KMS-11 (cell line): ENCODE measurements around the gene TSC22D4.
"Not testable (repeated sequence)": the region's sequence is repeated elsewhere in the genome, so short reads cannot be mapped to it uniquely, and the experiment has no call there.

Source experiments
- H2AFZ ChIP-seq: fragments of 200-600 bp; sonication (generic); 2 replicates; pipeline ENCODE4 v1.6.1; 2016; ENCODE audit warnings: antibody characterized with exemption, mixed run types, low read depth
- H3K27ac ChIP-seq: fragments of 200-600 bp; sonication (generic); 2 replicates; pipeline ENCODE4 v1.6.1; 2016; ENCODE audit warnings: mild to moderate bottlenecking, mixed run types
- H3K27me3 ChIP-seq: fragments of 200-600 bp; sonication (generic); 2 replicates; pipeline ENCODE4 v1.6.1; 2017; ENCODE audit warnings: mild to moderate bottlenecking, low read depth, mixed run types, moderate library complexity; ENCODE audit not compliant: insufficient read depth
- H3K36me3 ChIP-seq: fragments of 200-600 bp; sonication (generic); 2 replicates; pipeline ENCODE4 v1.6.1; 2017; ENCODE audit warnings: mild to moderate bottlenecking, mixed run types; ENCODE audit not compliant: insufficient read depth
- H3K4me1 ChIP-seq: fragments of 200-600 bp; sonication (generic); 2 replicates; pipeline ENCODE4 v1.6.1; 2016; ENCODE audit warnings: mild to moderate bottlenecking, low read depth, mixed run types; ENCODE audit not compliant: poor library complexity, severe bottlenecking
- H3K4me2 ChIP-seq: fragments of 200-600 bp; sonication (generic); 2 replicates; pipeline ENCODE4 v1.7.0; 2016; ENCODE audit warnings: mild to moderate bottlenecking, mixed run types
- H3K4me3 ChIP-seq: fragments of 200-600 bp; sonication (generic); IDR thresholded peaks from 2 replicates; pipeline ENCODE4 v1.6.1; 2017; ENCODE audit warnings: low read depth, low read length, mixed read lengths; ENCODE audit not compliant: insufficient read depth
- H3K79me2 ChIP-seq: fragments of 200-600 bp; sonication (generic); 2 replicates; pipeline ENCODE4 v1.6.1; 2016; ENCODE audit warnings: low read depth, mixed run types; ENCODE audit not compliant: insufficient read depth
- H3K9ac ChIP-seq: fragments of 200-600 bp; sonication (generic); 2 replicates; pipeline ENCODE4 v1.6.1; 2016; ENCODE audit warnings: mild to moderate bottlenecking, mixed run types
- H4K20me1 ChIP-seq: fragments of 200-600 bp; sonication (generic); 2 replicates; pipeline ENCODE4 v1.6.1; 2016; ENCODE audit warnings: mild to moderate bottlenecking, mixed run types; ENCODE audit not compliant: insufficient read depth
- TF ChIP-seq, protein P1 (sequence below): fragments of 200-600 bp; sonication (generic); conservative IDR thresholded peaks from 2 replicates; pipeline ENCODE4 v1.6.1; 2017; ENCODE audit warnings: low read depth, mild to moderate bottlenecking, antibody characterized with exemption, low read length, moderate library complexity, mixed read lengths

TSC22D4 gene

DNA sequence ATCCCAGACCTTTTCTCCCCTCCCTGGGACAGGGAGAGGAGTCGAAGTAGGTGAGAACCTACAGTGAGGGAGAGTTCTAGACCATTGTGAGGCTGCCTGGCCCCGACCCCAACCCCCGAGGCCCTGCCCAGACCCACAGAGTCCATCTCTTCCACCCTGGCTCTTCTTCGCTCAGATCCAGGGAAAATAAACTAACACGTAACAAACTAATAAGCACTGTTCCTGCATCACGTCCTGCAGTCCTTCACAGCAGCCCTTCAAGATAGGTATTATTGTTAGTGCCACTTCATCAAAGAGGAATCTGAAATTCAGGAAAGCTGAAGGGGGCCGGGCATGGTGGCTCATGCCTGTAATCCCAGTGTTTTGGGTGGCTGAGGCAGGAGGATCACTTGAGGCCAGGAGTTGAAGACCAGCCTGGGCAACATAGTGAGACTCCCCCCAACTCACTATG is 14.8 kb downstream of the TSC22D4 start, which contains the start of gene SPACDR:
Gene SPACDR, minus strand, starts transcription at position 51 of the 451 bp plus-strand sequence. CDS start 235 bp downstream, outside the sequence.
- Histone ChIP-seq H3K27ac (no peak within 1 kb of the TSS), H3K4me2 (no peak within 1 kb of the TSS), H2AFZ (no peak within 1 kb of the TSS), H3K4me1 (no peaks in the 10 kb centered on the region), H3K9ac (no peak within 1 kb of the TSS), H3K79me2 (no peaks in the 10 kb centered on the region), H3K27me3 (no peaks in the 10 kb centered on the region), H3K36me3 (no peaks in the 10 kb centered on the region), H3K4me3 (no peak within 1 kb of the TSS), H4K20me1 (no peaks in the 10 kb centered on the region)
- TF ChIP-seq, protein P1, sequence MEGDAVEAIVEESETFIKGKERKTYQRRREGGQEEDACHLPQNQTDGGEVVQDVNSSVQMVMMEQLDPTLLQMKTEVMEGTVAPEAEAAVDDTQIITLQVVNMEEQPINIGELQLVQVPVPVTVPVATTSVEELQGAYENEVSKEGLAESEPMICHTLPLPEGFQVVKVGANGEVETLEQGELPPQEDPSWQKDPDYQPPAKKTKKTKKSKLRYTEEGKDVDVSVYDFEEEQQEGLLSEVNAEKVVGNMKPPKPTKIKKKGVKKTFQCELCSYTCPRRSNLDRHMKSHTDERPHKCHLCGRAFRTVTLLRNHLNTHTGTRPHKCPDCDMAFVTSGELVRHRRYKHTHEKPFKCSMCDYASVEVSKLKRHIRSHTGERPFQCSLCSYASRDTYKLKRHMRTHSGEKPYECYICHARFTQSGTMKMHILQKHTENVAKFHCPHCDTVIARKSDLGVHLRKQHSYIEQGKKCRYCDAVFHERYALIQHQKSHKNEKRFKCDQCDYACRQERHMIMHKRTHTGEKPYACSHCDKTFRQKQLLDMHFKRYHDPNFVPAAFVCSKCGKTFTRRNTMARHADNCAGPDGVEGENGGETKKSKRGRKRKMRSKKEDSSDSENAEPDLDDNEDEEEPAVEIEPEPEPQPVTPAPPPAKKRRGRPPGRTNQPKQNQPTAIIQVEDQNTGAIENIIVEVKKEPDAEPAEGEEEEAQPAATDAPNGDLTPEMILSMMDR: no peak

DNA sequence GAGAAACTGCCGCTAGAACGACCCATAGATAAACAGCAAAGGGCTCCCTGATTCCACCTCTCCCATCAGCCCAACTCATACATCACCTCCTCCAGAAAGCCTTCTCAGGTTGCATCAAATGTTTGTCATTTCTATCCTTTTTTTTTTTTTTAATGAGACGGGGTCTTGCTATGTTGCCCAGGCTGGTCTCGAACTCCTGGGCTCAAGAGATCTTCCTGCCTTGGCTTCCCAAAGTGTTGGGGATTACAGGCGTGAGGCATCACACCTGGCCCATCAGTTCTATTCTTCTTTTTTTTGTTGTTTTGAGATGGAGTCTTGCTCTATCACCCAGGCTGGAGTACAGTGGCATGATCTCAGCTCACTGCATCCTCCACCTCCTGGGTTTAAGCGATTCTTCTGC is 22.0 kb downstream of the TSC22D4 start:
- no peaks in the 10 kb centered on the region for H3K4me1 ChIP-seq
- no peaks in the 10 kb centered on the region; the same call in 1 of the 2 replicates for H3K27me3 ChIP-seq
- no peak overlapping the region for H2AFZ ChIP-seq
- no peak overlapping the region for H3K9ac ChIP-seq
- no peaks in the 10 kb centered on the region for H4K20me1 ChIP-seq
- TF ChIP-seq, protein P1: no peak
- H3K4me2 ChIP-seq: no peak overlapping the region
- no peaks in the 10 kb centered on the region for H3K36me3 ChIP-seq
- H3K79me2 ChIP-seq: no peaks in the 10 kb centered on the region
- H3K27ac ChIP-seq: no peak overlapping the region
- no peak overlapping the region for H3K4me3 ChIP-seq

DNA sequence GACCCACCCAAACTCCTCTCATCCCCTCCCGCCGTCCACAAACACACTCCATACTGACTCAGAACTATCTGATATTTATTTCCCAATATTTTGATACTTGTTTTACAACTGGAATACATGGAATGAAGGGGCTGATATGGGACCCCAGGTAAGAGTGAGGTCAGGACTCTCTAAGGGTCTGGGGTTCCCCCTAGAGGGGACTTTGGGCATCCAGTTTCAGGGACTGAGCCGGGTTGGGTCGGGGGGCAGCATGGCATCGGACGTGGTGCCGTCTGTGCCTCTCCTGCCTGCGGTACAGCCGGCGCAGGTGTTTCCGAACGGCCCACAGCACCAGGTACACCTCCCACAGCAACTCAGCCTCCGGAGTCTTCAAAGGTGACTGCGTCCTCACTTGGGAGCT is 22.5 kb downstream of the TSC22D4 start:
- no peak overlapping the region for H3K4me2 ChIP-seq
- no peak overlapping the region for H3K9ac ChIP-seq
- no peak overlapping the region for H2AFZ ChIP-seq
- no peaks in the 10 kb centered on the region for H3K4me1 ChIP-seq
- H4K20me1 ChIP-seq: no peaks in the 10 kb centered on the region
- H3K4me3 ChIP-seq: no peak overlapping the region
- H3K27me3 ChIP-seq: no peaks in the 10 kb centered on the region; the same call in 1 of the 2 replicates
- no peaks in the 10 kb centered on the region for H3K79me2 ChIP-seq
- H3K27ac ChIP-seq: no peak overlapping the region
- TF ChIP-seq, protein P1: no peak
- H3K36me3 ChIP-seq: no peaks in the 10 kb centered on the region

DNA sequence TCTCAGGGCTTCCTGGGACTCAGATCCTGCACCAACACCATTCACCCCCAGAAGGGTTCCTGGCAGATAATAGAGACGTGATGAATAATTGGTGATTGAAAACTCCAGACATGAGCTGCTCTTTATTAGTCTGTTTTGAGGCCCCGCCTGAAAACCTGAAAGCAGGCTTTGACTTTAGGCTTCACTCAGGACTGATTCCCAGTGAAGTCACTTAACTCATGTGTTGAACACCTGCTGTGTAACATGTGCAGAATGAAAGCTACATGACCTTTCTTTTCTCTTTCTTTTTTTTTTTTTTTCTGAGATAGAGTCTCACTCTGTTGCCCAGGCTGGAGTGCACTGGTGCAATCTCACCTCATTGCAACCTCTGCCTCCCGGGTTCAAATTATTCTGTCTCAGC is 23.8 kb downstream of the TSC22D4 start:
- TF ChIP-seq, protein P1: no peak
- peaks cover 4% of the 10 kb centered on the region for H3K4me1 ChIP-seq
- no peak overlapping the region for H2AFZ ChIP-seq

DNA sequence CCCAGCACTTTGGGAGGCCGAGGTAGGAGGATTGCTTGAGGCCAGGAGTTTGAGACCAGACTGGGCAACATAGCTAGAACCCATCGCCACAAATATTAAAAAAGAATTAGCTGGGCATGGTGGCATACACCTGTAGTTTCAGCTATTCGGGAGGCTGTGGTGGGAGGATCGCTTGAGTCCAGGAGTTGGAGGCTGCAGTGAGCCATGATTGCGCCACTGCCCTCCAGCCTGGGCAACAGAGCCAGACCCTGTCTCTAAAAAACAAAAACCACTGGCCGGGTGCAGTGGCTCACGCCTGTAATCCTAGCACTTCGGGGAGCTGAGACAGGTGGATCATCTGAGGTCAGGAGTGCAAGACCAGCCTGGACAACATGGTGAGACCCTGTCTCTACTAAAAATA is 25.2 kb downstream of the TSC22D4 start:
- H3K27me3 ChIP-seq, H3K4me1 ChIP-seq, H3K4me2 ChIP-seq, H4K20me1 ChIP-seq, H3K9ac ChIP-seq, H3K36me3 ChIP-seq, H3K4me3 ChIP-seq, H2AFZ ChIP-seq, H3K79me2 ChIP-seq, H3K27ac ChIP-seq: not testable (repeated sequence)

More for the DNA sequence above, 23.8 kb downstream of the TSC22D4 start:
- H3K4me3 ChIP-seq: no peak overlapping the region
- no peaks in the 10 kb centered on the region for H3K36me3 ChIP-seq
- no peaks in the 10 kb centered on the region for H3K79me2 ChIP-seq
- no peak overlapping the region for H3K9ac ChIP-seq
- H3K4me2 ChIP-seq: no peak overlapping the region
- H4K20me1 ChIP-seq: no peaks in the 10 kb centered on the region
- H3K27ac ChIP-seq: no peak overlapping the region
- no peaks in the 10 kb centered on the region; the same call in 1 of the 2 replicates for H3K27me3 ChIP-seq
